Sigmoid colon (tissue), 7 donors: ENCODE results near the gene NCAPH2. TPM values are rescaled to one million over a fixed set of nuclear protein-coding genes. Genes with fewer than 3 reads are reported as not detected.

Experiments
- DNase-seq: peaks from one replicate; pipeline ENCODE4 v3.0.0-alpha.2; 2019
- H3K27ac ChIP-seq, 4 donors: fragments of 200-600 bp; sonication (generic); one replicate each; pipeline ENCODE4 v1.5.1; 2016 to 2019; ENCODE audit warnings: mild to moderate bottlenecking in 1 of 4
- H3K27me3 ChIP-seq, 3 donors: fragments of 200-600 bp; sonication (generic); one replicate each; pipeline ENCODE4 v1.5.1; 2019; ENCODE audit warnings: mild to moderate bottlenecking in 1 of 3
- H3K36me3 ChIP-seq, 4 donors: fragments of 200-600 bp; sonication (generic); one replicate each; pipeline ENCODE4 v1.5.1; 2016 to 2019
- H3K4me1 ChIP-seq, 4 donors: fragments of 200-600 bp; sonication (generic); one replicate each; pipeline ENCODE4 v1.5.1; 2017 to 2019
- H3K4me3 ChIP-seq, 4 donors: fragments of 200-600 bp; sonication (generic); one replicate each; pipeline ENCODE4 v1.5.1; 2017 to 2019; ENCODE audit warnings: mild to moderate bottlenecking in 2 of 4, moderate library complexity in 1 of 4
- H3K9me3 ChIP-seq, 4 donors: fragments of 200-600 bp in 3 of 4; sonication (generic) in 3 of 4; one replicate each; pipeline versions ENCODE4 v1.5.1 to v1.6.1; 2013 to 2019
- EP300 ChIP-seq, 4 donors: sonication (generic); formaldehyde crosslinking; IDR thresholded peaks; one replicate each; pipeline ENCODE4 v1.6.1; 2017; ENCODE audit warnings: antibody characterized with exemption in 4 of 4
- POLR2A ChIP-seq, 2 donors: fragments of 450-650 bp; IDR thresholded peaks; one replicate each; pipeline ENCODE4 v1.6.1; 2016; ENCODE audit warnings: antibody characterized with exemption in 2 of 2, mild to moderate bottlenecking in 2 of 2, moderate library complexity in 2 of 2
- POLR2AphosphoS5 ChIP-seq, 4 donors: sonication (generic); formaldehyde crosslinking; IDR thresholded peaks; one replicate each; pipeline ENCODE4 v1.6.1; 2017; ENCODE audit warnings: antibody characterized with exemption in 4 of 4
- WGBS, 2 donors: extraction: QIAGEN DNeasy Blood & Tissue Kit; methylation state at CpG; one replicate each; pipeline ENCODE4 v1.1.7; 2013; 5-methylcytosine and 5-hydroxymethylcytosine counted together
- intact Hi-C: fragments of 100-400 bp; cut with DNase I; formaldehyde crosslinking; loops from one replicate; pipeline ENCODE4 v1.15.1; 2023
- polyA plus RNA-seq, 3 donors: library from polyadenylated mRNA; stranded (reverse); fragments of 200-250 nt; gene quantifications; one replicate each; pipeline ENCODE4 v1.2.3, GENCODE V29; 2013
- total RNA-seq, 4 donors: library from RNA; depleted of rRNA; stranded (reverse); fragments of >200 nt; gene quantifications; one replicate each; pipeline ENCODE4 v1.1.0, GENCODE V29; 2016
- TF ChIP-seq, protein P1 (sequence below), 4 experiments: fragments of 450-650 bp in 3 of 4; fragments of 200-600 bp in 1 of 4; IDR thresholded peaks; one replicate each; pipeline ENCODE4 v1.5.1; 2016 to 2019; ENCODE audit warnings: antibody characterized with exemption in 4 of 4, mild to moderate bottlenecking in 3 of 4, moderate library complexity in 2 of 4
- donor health status: healthy with polysubstance abuse.
- donor health status: Bipolar disorder and iron deficiency.
- donor health status: healthy.

NCAPH2 gene
- total and polyA plus RNA-seq, 7 donors, result 20.3 to 54.0 (median 34.8) TPM

DNA sequence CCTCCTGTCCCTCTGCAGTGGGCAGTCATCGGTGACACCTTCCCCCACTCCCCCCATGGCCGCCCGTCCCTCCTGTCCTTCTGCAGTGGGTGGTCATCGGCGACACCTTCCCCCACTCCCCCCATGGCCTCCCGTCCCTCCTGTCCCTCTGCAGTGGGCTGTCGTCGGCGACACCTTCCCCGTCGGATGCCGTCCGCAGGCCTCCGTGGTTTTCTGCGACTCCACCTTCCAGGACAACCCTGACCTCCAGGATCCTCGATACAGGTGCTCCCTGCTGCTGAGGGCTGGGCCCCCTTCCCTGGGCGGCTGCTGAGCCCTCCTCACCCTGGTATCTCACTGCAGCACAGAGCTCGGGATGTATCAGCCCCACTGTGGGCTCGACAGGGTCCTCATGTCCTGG is 19.1 kb upstream of the NCAPH2 start:
- 84 to 90% methylated on average over 19 of the region's 19 CpGs for whole genome bisulfite sequencing, 2 donors
- H3K4me1 ChIP-seq, result no peaks in the 10 kb centered on the region
- TF ChIP-seq POLR2A (IDR thresholded peaks at IDR 0.05) (no peak), EP300 (IDR thresholded peaks at IDR 0.05) (no peak), POLR2AphosphoS5 (IDR thresholded peaks at IDR 0.05) (no peak)
- TF ChIP-seq, protein P1, sequence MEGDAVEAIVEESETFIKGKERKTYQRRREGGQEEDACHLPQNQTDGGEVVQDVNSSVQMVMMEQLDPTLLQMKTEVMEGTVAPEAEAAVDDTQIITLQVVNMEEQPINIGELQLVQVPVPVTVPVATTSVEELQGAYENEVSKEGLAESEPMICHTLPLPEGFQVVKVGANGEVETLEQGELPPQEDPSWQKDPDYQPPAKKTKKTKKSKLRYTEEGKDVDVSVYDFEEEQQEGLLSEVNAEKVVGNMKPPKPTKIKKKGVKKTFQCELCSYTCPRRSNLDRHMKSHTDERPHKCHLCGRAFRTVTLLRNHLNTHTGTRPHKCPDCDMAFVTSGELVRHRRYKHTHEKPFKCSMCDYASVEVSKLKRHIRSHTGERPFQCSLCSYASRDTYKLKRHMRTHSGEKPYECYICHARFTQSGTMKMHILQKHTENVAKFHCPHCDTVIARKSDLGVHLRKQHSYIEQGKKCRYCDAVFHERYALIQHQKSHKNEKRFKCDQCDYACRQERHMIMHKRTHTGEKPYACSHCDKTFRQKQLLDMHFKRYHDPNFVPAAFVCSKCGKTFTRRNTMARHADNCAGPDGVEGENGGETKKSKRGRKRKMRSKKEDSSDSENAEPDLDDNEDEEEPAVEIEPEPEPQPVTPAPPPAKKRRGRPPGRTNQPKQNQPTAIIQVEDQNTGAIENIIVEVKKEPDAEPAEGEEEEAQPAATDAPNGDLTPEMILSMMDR (IDR thresholded peaks at IDR 0.05), result no peak
- peaks cover 3 to 32% (median 9%) of the 10 kb centered on the region in 3 donors for H3K27me3 ChIP-seq
- H3K27ac ChIP-seq, result no peak overlapping the region
- no peaks in the 10 kb centered on the region for H3K36me3 ChIP-seq
- no peaks in the 10 kb centered on the region for H3K9me3 ChIP-seq
- no peak for DNase-seq
- intact Hi-C loops, result no loop called here
- no peak overlapping the region for H3K4me3 ChIP-seq

DNA sequence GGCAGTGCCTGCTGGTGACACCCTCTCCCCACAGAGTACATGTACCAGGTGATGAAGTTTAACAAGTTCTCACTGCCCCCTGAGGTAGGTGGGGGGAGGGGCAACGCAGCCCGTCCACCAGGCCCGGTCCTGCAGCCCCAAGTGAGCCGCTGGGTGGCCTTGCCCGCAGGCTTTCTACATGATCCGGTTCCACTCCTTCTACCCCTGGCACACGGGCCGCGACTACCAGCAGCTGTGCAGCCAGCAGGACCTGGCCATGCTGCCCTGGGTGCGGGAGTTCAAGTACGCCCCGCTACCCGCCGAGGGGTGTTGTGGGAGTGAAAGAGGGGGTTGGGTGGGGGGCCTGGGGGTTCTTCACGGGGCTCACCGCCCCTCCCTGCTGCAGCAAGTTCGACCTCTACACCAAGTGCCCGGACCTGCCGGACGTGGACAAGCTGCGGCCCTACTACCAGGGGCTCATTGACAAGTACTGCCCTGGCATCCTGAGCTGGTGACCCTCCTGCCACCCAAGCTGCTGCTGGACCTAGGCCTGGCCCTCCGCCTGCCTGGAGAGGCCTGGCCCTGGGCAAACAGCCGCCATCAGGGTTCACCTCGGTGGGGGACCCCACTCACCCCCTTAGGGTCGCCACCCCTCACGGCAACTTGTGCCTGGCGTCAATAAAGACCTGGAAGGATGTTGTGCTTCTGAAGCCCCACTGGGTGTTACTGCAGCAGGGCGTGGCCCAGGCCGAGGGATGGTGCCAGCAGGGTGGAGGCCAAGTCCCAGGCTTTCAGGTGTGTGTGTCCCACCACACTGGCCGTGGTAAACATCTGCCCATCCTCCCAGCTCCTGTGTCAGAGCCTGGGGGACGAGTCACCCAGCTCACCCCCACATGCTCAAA is 18.4 kb upstream of the NCAPH2 start:
- no peaks in the 10 kb centered on the region for H3K36me3 ChIP-seq
- no peaks in the 10 kb centered on the region for H3K9me3 ChIP-seq
- no peak for TF ChIP-seq POLR2A (IDR thresholded peaks at IDR 0.05)
- TF ChIP-seq, protein P1 (IDR thresholded peaks at IDR 0.05), result no peak
- TF ChIP-seq EP300 (IDR thresholded peaks at IDR 0.05), result no peak
- TF ChIP-seq POLR2AphosphoS5 (IDR thresholded peaks at IDR 0.05), result no peak
- peaks cover 2 to 24% (median 3%) of the 10 kb centered on the region in 3 donors for H3K27me3 ChIP-seq
- no peak overlapping the region for H3K4me3 ChIP-seq
- WGBS, 2 donors, result 78 to 84% methylated on average over 31 of the region's 31 CpGs
- no peak for DNase-seq
- no peak overlapping the region for H3K27ac ChIP-seq
- intact Hi-C loops, result no loop called here
- no peaks in the 10 kb centered on the region for H3K4me1 ChIP-seq

DNA sequence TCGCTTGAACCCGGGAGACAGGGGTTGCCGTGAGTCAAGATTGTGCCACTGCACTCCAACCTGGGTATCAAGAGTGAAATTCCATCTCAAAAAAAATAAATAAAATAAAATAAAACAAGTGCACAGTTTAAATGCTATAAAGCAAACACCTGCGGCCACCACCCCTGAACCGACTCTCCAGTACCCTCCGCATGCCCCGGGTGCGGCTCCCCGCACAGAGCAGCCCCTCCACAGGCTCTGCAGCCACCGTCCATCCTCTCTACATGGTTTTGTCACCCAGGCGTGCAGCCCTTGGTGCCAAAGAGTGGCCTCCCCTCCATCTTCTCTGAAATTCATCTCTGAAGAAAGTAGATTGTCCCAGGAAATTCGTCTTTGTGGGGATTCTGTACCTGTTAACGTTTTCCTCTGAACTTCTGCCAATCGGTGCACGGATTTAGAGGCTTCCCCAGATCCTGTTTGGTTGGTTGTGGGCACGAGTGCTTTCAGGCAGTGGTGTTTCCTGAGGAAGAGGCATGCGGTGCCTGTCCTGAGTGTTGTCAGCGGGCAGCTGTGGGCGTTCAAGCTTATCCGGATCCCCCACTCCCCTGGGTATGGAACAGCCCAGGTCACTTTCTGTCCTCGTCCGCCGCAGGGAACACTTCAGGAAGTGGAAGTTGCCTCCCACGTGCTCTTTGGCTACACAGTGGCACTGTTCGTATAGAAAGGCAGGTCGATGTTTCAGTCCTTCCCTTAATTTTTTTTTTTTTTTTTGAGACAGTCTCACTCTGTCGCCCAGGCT is 17.3 kb upstream of the NCAPH2 start:
- WGBS, 2 donors, result 55 to 59% methylated on average over 27 of the region's 27 CpGs
- no peaks in the 10 kb centered on the region for H3K36me3 ChIP-seq
- no peaks in the 10 kb centered on the region for H3K9me3 ChIP-seq
- intact Hi-C loops, result no loop called here
- TF ChIP-seq, protein P1 (IDR thresholded peaks at IDR 0.05), result no peak
- TF ChIP-seq POLR2AphosphoS5 (IDR thresholded peaks at IDR 0.05), result no peak
- no peaks in the 10 kb centered on the region for H3K4me1 ChIP-seq
- no peak overlapping the region for H3K27ac ChIP-seq
- H3K4me3 ChIP-seq, result no peak overlapping the region
- H3K27me3 ChIP-seq, result peaks cover 0 to 16% (median 3%) of the 10 kb centered on the region in 3 donors
- no peak for DNase-seq

DNA sequence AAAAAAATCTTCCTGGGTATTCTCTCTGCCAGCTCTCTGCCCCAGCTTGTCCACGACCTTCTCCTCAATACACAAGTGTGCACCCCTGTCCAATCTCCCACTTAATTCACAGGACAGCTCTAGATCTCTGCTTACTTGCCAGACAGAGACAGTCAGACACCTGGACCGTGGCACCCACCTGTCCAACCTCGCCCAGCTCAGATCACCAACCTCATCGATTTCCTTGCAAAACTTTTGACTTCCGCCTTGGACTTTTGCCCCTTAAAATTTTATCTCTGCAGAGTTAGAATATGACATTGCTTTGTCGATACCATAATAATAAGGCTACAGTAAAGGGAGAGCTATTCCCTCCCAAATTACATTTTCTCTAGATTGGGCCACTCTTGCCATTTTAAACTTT is 10.9 kb upstream of the NCAPH2 start:
- peaks cover 0 to 8% (median 0%) of the 10 kb centered on the region in 4 donors for H3K4me1 ChIP-seq
- H3K27ac ChIP-seq, result no peak overlapping the region
- intact Hi-C loops, result no loop called here
- H3K4me3 ChIP-seq, result no peak overlapping the region
- no peaks in the 10 kb centered on the region for H3K36me3 ChIP-seq
- no peaks in the 10 kb centered on the region for H3K27me3 ChIP-seq
- no peaks in the 10 kb centered on the region for H3K9me3 ChIP-seq
- 15 to 64% methylated on average over 6 of the region's 6 CpGs for WGBS, 2 donors
- DNase-seq, result no peak
- TF ChIP-seq EP300 (IDR thresholded peaks at IDR 0.05) (no peak), POLR2A (IDR thresholded peaks at IDR 0.05) (no peak), POLR2AphosphoS5 (IDR thresholded peaks at IDR 0.05) (no peak)
- TF ChIP-seq, protein P1 (IDR thresholded peaks at IDR 0.05), result no peak
